ENCODE results near the gene CAMK1. TPM values are rescaled to one million over a fixed set of nuclear protein-coding genes. Genes with fewer than 3 reads are reported as not detected.

CAMK1 gene
- total RNA-seq, 1 donor from 2014 or later: 41.0 TPM

DNA sequence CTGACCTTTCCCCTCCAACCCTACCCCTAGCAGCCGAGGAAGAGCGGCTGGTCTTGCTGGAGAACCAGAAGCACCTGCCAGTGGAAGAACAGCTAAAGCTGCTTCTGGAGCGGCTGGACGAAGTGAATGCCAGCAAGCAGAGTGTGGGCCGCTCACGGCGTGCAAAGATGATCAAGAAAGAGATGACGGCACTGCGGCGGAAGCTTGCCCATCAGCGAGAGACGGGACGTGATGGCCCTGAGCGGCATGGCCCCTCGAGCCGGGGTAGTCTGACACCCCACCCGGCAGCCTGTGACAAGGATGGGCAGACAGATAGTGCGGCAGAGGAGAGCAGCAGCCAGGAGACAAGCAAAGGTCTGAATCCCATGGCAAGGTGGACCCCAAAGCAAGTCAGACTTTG is 26.2 kb downstream of the CAMK1 start:
- no peak for TF ChIP-seq CTCF (conservative IDR thresholded peaks at IDR 0.05; ENCODE audit: low read depth, low read length)
- no peak for DNase-seq (ENCODE audit: low read depth)
- H3K4me3 ChIP-seq (ENCODE audit: low read depth, low read length): no peak overlapping the region

- no peak for TF ChIP-seq CTCF (conservative IDR thresholded peaks at IDR 0.05; ENCODE audit: low read depth, low read length)
- no peak for DNase-seq (ENCODE audit: low read depth)
- H3K4me3 ChIP-seq (ENCODE audit: low read depth, low read length): no peak overlapping the region
These were observed 27.2 kb downstream of the CAMK1 start for GRCh38 chr3:9742560-9742959.

- no peak overlapping the region for H3K4me3 ChIP-seq (ENCODE audit: low read depth, low read length)
- DNase-seq (ENCODE audit: low read depth): no peak
- TF ChIP-seq CTCF (conservative IDR thresholded peaks at IDR 0.05; ENCODE audit: low read depth, low read length): no peak
These were observed 30.6 kb downstream of the CAMK1 start for GRCh38 chr3:9739181-9739580.

DNA sequence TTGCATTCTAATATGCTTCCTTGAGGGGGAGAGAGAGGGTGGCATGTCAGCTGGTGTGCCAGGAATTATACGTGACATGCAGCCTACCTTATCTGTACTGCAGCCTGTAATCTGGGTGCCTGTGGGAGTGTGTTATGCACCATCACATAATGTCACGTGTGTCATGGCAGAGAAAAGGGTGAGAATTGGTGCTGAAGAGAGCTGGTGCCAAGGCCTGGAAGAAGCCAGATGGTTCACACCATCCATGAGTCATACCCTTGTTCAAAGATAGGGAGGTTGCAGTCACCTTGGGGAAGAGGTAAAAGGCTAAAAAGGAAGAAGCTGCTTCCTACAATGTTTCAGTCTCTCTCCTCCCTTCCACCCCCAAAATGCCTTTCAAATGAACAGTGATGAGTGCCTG is 32.9 kb downstream of the CAMK1 start:
- TF ChIP-seq CTCF (conservative IDR thresholded peaks at IDR 0.05; ENCODE audit: low read depth, low read length): no peak
- no peak for DNase-seq (ENCODE audit: low read depth)
- no peak overlapping the region for H3K4me3 ChIP-seq (ENCODE audit: low read depth, low read length)

DNA sequence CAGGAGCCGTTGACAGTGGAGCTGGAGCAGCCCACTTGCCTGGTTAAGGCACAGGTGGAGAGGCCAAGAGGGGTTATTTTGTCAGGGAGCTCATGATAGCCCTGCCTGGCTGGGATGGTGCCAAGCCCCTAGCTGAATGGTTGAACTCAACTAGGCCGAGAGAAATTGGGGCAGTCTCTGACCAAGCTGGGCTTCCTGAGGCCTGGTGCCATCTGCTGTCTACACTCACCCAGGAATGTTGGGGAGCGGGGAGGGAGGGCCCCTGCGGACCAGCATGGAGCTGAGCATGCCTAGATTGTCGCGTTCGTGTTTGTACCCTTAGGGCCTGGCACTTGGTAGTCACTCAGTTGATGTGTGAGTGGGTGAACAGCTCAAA is 37.0 kb downstream of the CAMK1 start:
- H3K4me3 ChIP-seq (ENCODE audit: low read depth, low read length): peak overlapping the region; percentile 89
- TF ChIP-seq CTCF (conservative IDR thresholded peaks at IDR 0.05; ENCODE audit: low read depth, low read length): peak; percentile 13
- DNase-seq (ENCODE audit: low read depth): no peak

DNA sequence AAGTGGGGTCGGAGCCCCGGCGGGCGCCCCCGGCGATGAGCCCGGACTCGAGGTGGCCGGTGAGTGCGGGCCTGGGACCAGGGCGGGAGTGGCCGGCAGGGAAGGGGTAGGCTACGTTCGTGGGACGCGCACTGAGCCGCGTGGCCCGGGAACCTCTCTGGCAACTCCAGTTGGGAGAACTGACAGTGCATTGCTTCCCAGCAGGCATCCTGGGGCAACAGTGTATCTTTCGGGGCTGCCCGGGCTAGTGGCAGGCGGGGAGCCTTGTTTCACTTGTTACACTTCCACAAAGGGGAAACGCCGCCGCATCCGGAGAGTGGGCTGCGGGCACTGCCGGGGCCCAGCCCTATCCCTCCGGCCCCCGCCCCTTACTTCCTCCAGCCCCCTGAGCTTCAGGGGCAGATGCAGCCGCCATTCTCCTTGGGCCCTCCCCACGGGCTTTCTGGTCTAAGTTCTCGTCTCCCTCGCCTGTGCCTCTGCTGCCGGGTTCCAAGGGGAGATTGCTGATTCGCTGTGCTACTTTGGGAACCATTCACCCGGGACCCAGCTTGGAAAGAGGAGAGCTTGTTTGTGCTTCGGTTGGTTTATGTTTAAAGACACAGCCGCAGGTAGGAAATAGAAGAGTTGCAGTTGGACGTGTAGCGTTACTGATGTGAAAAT is 37.5 kb downstream of the CAMK1 start:
- no peak for TF ChIP-seq CTCF (conservative IDR thresholded peaks at IDR 0.05; ENCODE audit: low read depth, low read length)
- H3K4me3 ChIP-seq (ENCODE audit: low read depth, low read length): peak overlapping the region; percentile 89
- no peak for DNase-seq (ENCODE audit: low read depth)
